Hematopoietic multipotent progenitor cell treated with erythropoietin and hydrocortisone succinate and interleukin-3 and kit ligand, for 4 days (in vitro differentiated cells): ENCODE measurements around the gene SRP68.

Experiments used
- DNase-seq: peaks from one replicate; pipeline ENCODE4 v3.0.0-alpha.2; 2015

The SRP68 gene

GRCh38 chr17:76072148-76072858 is at the start of gene SRP68:
Gene SRP68, minus strand, starts transcription at chr17:76072517. Its CDS starts 26 bp downstream, at chr17:76072491.
- DNase-seq = peak; percentile 96

GRCh38 chr17:76121932-76122430 is 49.7 kb upstream of the SRP68 start:
- peak; percentile 57 for DNase-seq

GRCh38 chr17:76120658-76121008 is 48.3 kb upstream of the SRP68 start:
- no peak for DNase-seq

- DNase-seq = no peak
These were observed 47.4 kb upstream of the SRP68 start for GRCh38 chr17:76119409-76120371.

- DNase-seq = no peak
These were observed 42.9 kb upstream of the SRP68 start for GRCh38 chr17:76115138-76115754.

GRCh38 chr17:76111956-76112355 is 39.6 kb upstream of the SRP68 start:
- no peak for DNase-seq

- peak; percentile 72 for DNase-seq
These were observed 35.2 kb upstream of the SRP68 start for GRCh38 chr17:76107509-76107908.

GRCh38 chr17:76106703-76107102 is 34.4 kb upstream of the SRP68 start:
- DNase-seq = no peak

- DNase-seq = no peak
These were observed 32.5 kb upstream of the SRP68 start for GRCh38 chr17:76104896-76105231.

- DNase-seq = no peak
These were observed 32.0 kb upstream of the SRP68 start for GRCh38 chr17:76104140-76104895.

GRCh38 chr17:76103274-76104139 is 31.2 kb upstream of the SRP68 start, which contains the start of gene EXOC7:
Gene EXOC7, minus strand, starts transcription at chr17:76103787. Its CDS starts 95 bp downstream, at chr17:76103692.
- peak; percentile 97 for DNase-seq

- DNase-seq = no peak
These were observed 30.6 kb upstream of the SRP68 start for GRCh38 chr17:76102944-76103273.

- no peak for DNase-seq
These were observed 25.5 kb upstream of the SRP68 start for GRCh38 chr17:76097716-76098295.

- no peak for DNase-seq
These were observed 23.6 kb upstream of the SRP68 start for GRCh38 chr17:76095943-76096342.

- no peak for DNase-seq
These were observed 21.7 kb upstream of the SRP68 start for GRCh38 chr17:76094046-76094445.

GRCh38 chr17:76092526-76093413 is 20.5 kb upstream of the SRP68 start:
- no peak for DNase-seq

GRCh38 chr17:76091526-76092286 is 19.4 kb upstream of the SRP68 start:
- DNase-seq = peak; percentile 37

GRCh38 chr17:76090517-76091129 is 18.3 kb upstream of the SRP68 start:
- DNase-seq = no peak
